ENCODE data around the gene FAM111A.

FAM111A gene

DNA sequence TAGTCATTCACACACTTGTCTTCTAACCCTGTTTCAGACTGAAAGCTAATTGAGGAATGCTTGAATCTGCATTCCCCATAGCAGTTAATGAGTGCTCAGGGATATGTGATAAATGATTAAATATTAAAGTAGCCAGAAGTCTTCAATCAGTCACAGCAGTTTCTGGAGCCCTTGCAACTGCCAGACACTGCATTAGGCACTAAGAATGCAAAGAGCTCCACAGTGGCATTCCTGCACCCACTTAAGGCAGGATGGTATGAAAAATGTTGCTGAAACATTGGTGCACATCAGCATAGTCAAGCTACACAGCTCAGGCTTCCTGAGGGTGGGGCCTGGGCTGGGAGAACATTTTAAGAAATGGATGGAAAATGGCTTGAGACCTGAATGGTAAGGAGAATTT lies 35.7 kb downstream of the FAM111A start:
- FAIRE-seq (no peak), DNase-seq (ENCODE audit: low spot score) (no peak)

DNA sequence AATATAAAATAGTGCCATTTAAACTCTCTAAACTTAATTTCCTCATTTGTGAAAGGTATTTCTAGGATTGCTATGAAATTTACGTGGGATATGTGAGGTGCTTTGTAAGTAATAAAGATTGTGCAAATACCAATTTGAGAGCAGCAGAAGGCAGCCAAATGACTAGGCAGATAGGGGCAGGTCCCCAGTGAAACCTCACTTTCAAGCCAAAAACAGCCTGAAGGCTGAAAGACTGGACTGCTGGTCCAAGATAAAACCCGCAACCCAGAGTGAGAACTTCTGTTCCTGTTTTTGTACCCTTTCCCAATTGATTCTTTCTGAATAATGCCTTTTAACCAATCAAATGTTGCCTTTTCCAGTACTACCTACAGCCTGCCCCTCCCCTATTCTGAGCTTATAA lies 36.5 kb downstream of the FAM111A start:
- no peak for FAIRE-seq

DNA sequence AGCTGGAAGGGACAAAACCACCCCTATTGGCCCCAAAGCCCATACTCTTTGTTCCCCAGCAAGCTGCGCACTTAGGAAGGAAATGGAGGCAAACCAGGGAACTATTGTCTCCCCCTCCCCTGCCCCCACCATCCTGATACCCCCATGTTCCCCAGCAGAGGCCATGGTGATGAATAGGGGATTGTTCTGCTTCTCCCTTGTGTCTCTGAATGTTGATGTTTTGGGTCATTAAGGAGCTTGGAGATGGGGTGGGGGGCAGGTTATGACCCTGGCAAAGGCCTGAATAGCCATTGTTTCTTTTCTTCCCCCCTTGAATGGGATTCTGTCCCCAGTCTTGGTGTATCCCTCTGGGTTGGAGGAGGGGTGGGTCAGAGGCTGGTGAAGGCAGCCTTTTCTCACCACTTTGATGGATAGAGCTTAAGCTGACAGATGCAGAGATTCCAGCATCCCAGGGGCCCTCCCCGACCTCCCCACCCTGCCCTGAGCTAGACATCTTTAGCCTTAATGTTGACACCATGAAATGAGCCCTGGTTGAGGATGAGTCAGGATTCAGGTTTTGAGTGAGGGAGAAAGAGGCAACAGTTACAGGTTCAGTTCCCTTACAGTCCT lies 37.6 kb downstream of the FAM111A start:
- FAIRE-seq: no peak
- DNase-seq (ENCODE audit: low spot score): no peak

More for the DNA sequence above, 36.5 kb downstream of the FAM111A start:
- DNase-seq (ENCODE audit: low spot score): no peak

- DNase-seq (ENCODE audit: low spot score) (no peak), FAIRE-seq (no peak)
Measured at GRCh38 chr11:59180907-59181306, 38.3 kb downstream of the FAM111A start.

- DNase-seq (ENCODE audit: low spot score): no peak
- no peak for FAIRE-seq
Measured at GRCh38 chr11:59181746-59182456, 39.2 kb downstream of the FAM111A start.

GRCh38 chr11:59182457-59183151 lies 39.9 kb downstream of the FAM111A start:
- FAIRE-seq (no peak), DNase-seq (ENCODE audit: low spot score) (no peak)

- DNase-seq (ENCODE audit: low spot score): no peak
- no peak for FAIRE-seq
Measured at GRCh38 chr11:59183771-59184170, 41.1 kb downstream of the FAM111A start.

- DNase-seq (ENCODE audit: low spot score): no peak
- no peak for FAIRE-seq
Measured at GRCh38 chr11:59184691-59185339, 42.2 kb downstream of the FAM111A start.

GRCh38 chr11:59185386-59185945 lies 42.8 kb downstream of the FAM111A start:
- FAIRE-seq: no peak

GRCh38 chr11:59186130-59186594 lies 43.5 kb downstream of the FAM111A start:
- no peak for FAIRE-seq
- DNase-seq (ENCODE audit: low spot score): peak; percentile 61

More at GRCh38 chr11:59185386-59185945, 42.8 kb downstream of the FAM111A start:
- DNase-seq (ENCODE audit: low spot score): no peak

DNA sequence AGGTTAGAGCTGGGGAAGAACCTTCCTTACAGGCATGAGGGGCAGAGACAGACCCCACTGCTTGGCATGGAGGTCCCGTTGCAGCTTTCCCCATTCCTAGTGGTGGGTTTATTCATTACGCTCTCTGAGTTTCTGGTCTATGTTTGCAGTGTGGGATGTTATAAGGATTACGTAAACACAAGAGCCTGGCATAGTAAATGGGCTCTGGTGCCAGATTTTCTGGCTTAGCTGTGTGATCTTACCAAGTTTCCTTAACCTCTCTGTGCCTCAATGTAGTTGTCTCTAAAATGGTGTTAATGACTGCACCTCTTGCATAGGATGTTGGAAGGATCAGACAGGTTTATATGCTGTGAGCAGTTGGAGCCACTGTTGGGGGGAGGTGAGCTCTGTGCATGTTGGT lies 44.4 kb downstream of the FAM111A start:
- FAIRE-seq: no peak

GRCh38 chr11:59187587-59187986 lies 44.9 kb downstream of the FAM111A start:
- DNase-seq (ENCODE audit: low spot score) (no peak), FAIRE-seq (no peak)

More for the DNA sequence above, 44.4 kb downstream of the FAM111A start:
- no peak for DNase-seq (ENCODE audit: low spot score)

DNA sequence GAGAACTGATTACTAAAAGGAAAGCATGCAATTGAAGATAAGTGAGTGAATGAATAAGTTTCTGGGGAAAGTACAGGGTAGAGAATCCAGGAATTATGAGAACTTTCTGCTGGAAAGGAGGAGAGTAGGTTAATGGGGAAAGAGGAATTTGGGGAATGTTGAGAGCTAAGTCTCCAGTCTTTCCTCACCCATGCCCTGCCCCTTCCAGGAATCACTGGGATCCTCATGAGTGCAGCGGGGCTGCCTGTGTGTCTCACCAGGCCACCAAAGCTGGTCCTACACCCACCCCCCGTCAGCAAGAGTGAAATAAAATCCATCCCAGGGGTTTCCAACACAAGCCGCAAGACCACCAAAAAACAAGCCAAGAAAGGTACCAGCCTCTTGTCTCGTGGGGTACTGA lies 46.3 kb downstream of the FAM111A start:
- no peak for DNase-seq (ENCODE audit: low spot score)
- no peak for FAIRE-seq

GRCh38 chr11:59189986-59190385 lies 47.3 kb downstream of the FAM111A start:
- DNase-seq (ENCODE audit: low spot score) (no peak), FAIRE-seq (no peak)

- no peak for FAIRE-seq
- no peak for DNase-seq (ENCODE audit: low spot score)
Measured at GRCh38 chr11:59191095-59191494, 48.4 kb downstream of the FAM111A start.

GRCh38 chr11:59191890-59192289 lies 49.2 kb downstream of the FAM111A start:
- DNase-seq (ENCODE audit: low spot score): no peak
- no peak for FAIRE-seq

DNA sequence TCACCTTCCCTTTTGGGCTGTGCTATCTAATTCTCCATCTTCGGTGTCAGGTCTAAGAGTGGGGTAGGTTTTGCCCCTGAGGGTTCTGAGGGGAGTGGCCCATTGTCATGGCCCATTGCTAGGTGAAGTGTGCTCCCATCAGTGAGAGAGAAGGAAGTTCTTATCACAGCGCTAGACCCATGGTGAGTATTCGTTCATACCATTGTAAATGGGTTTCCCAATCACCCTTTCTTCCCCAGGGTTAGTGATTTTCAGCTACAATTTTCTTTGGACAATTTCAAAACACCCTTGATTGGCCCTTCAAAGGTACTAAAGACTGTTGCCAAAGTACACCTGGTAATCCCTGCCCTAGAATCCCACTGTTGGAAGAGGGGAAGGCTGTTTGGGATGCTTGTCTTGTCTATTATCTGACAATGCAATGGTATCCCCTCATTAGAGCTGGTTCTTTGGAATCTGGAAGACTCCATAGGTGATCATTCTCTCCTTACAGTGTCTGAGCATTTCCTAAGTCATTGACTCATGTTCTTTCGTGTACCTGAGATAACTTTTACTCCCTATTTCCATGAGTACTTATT lies 49.9 kb downstream of the FAM111A start:
- FAIRE-seq (no peak), DNase-seq (ENCODE audit: low spot score) (no peak)

DNA sequence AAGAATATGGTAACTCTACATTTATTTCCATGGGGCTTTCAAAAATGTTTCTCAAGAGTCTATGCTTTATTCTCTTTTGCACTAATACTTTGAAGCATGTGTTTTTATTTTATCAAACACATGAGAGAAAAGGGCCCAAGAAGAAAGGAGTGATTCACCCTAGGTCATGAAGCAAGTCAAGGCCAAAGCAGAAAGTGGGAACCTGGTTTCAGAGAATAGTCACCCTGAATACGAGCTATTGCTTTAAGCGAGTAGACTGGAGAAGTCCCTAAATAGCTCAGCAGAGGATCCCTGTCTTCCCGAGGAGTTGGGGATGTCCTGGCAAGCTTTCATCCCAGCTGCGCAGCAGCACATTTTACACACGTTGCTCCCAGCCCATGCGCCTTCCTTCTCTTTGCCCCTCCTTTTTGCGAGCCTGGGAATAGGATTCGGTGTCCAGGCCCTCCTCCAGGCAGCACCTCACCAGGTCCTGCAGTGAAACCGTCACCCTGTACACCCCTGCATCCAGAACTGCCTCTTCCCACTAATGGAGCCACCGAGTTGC lies 51.0 kb downstream of the FAM111A start:
- DNase-seq (ENCODE audit: low spot score): no peak
- no peak for FAIRE-seq

- DNase-seq (ENCODE audit: low spot score) (no peak), FAIRE-seq (no peak)
Measured at GRCh38 chr11:59195586-59195985, 52.9 kb downstream of the FAM111A start.

GRCh38 chr11:59196777-59197176 lies 54.1 kb downstream of the FAM111A start:
- DNase-seq (ENCODE audit: low spot score) (no peak), FAIRE-seq (no peak)

GRCh38 chr11:59197991-59198390 lies 55.3 kb downstream of the FAM111A start:
- DNase-seq (ENCODE audit: low spot score): peak; percentile 65
- no peak for FAIRE-seq
